Measurements from ENCODE around the gene APOBEC3B.

GRCh38 chr22:38940811-38941384, 41.2 kb upstream of the APOBEC3B start:
- TF ChIP-seq POLR2A (IDR thresholded peaks at IDR 0.05) = no peak
- no peak for TF ChIP-seq CTCF (IDR thresholded peaks at IDR 0.05)
- no peak for TF ChIP-seq POLR2AphosphoS5 (IDR thresholded peaks at IDR 0.05)

Measured in breast epithelium (tissue), 3 donors.